ENCODE results near the gene NPC1L1.
A peak's percentile ranks its signal among the peaks of the same experiment; 100 is the strongest.
"Not testable (repeated sequence)": the region's sequence is repeated elsewhere in the genome, so short reads cannot be mapped to it uniquely, and the experiment has no call there.

Gene NPC1L1

GRCh38 chr7:44506592-44507288 lies 34.4 kb downstream of the NPC1L1 start:
- not testable (repeated sequence) for DNase-seq (ENCODE audit: low read depth)

- no peak for DNase-seq (ENCODE audit: low read depth)
Measured at GRCh38 chr7:44505595-44505994, 35.5 kb downstream of the NPC1L1 start.

GRCh38 chr7:44498230-44498954 lies 42.7 kb downstream of the NPC1L1 start:
- DNase-seq (ENCODE audit: low read depth), result no peak

- no peak for DNase-seq (ENCODE audit: low read depth)
Measured at GRCh38 chr7:44497155-44498027, 43.7 kb downstream of the NPC1L1 start.

- DNase-seq (ENCODE audit: low read depth), result no peak
Measured at GRCh38 chr7:44496385-44496784, 44.7 kb downstream of the NPC1L1 start.

- DNase-seq (ENCODE audit: low read depth), result no peak
Measured at GRCh38 chr7:44494960-44495359, 46.2 kb downstream of the NPC1L1 start.

- no peak for DNase-seq (ENCODE audit: low read depth)
Measured at GRCh38 chr7:44491229-44491628, 49.9 kb downstream of the NPC1L1 start.

GRCh38 chr7:44490351-44491200 lies 50.6 kb downstream of the NPC1L1 start, which contains the start of gene NUDCD3:
Gene NUDCD3, minus strand, starts transcription at chr7:44490658. Its CDS starts 58 bp downstream, at chr7:44490600.
- peak; percentile 74 for DNase-seq (ENCODE audit: low read depth)

GRCh38 chr7:44489955-44490350 lies 51.2 kb downstream of the NPC1L1 start:
- DNase-seq (ENCODE audit: low read depth), result peak; percentile 30

GRCh38 chr7:44488955-44489354 lies 52.2 kb downstream of the NPC1L1 start:
- DNase-seq (ENCODE audit: low read depth), result no peak

- DNase-seq (ENCODE audit: low read depth), result no peak
Measured at GRCh38 chr7:44486693-44487092, 54.4 kb downstream of the NPC1L1 start.

GRCh38 chr7:44486001-44486400 lies 55.1 kb downstream of the NPC1L1 start:
- DNase-seq (ENCODE audit: low read depth), result no peak

GRCh38 chr7:44484482-44485313 lies 56.4 kb downstream of the NPC1L1 start:
- no peak for DNase-seq (ENCODE audit: low read depth)

- no peak for DNase-seq (ENCODE audit: low read depth)
Measured at GRCh38 chr7:44482502-44483485, 58.3 kb downstream of the NPC1L1 start.

GRCh38 chr7:44477938-44478337 lies 63.2 kb downstream of the NPC1L1 start:
- no peak for DNase-seq (ENCODE audit: low read depth)

- DNase-seq (ENCODE audit: low read depth), result peak; percentile 37
Measured at GRCh38 chr7:44477063-44477830, 63.9 kb downstream of the NPC1L1 start.

GRCh38 chr7:44476313-44476712 lies 64.8 kb downstream of the NPC1L1 start:
- no peak for DNase-seq (ENCODE audit: low read depth)

- DNase-seq (ENCODE audit: low read depth), result no peak
Measured at GRCh38 chr7:44473295-44473694, 67.8 kb downstream of the NPC1L1 start.

GRCh38 chr7:44472843-44473242 lies 68.3 kb downstream of the NPC1L1 start:
- no peak for DNase-seq (ENCODE audit: low read depth)

Measured in T follicular helper cell (primary cell).